DOHH2 (cell line): ENCODE measurements around the gene ITCH.

ENCODE experiments used
- H3F3A ChIP-seq: fragments of 200-600 bp; sonication (generic), shearing (Covaris generic); 2 replicates; pipeline ENCODE4 v1.6.0; 2016; ENCODE audit warnings: antibody characterized with exemption, mild to moderate bottlenecking; ENCODE audit not compliant: control insufficient read depth, insufficient read depth
- H3K27ac ChIP-seq: fragments of 200-600 bp; sonication (generic); 2 replicates; pipeline ENCODE4 v1.5.1; 2014; ENCODE audit warnings: low read depth, mild to moderate bottlenecking, low read length, moderate library complexity
- H3K27me3 ChIP-seq: fragments of 200-600 bp; sonication (generic); 2 replicates; pipeline ENCODE4 v1.6.1; 2014; ENCODE audit warnings: mild to moderate bottlenecking, low read length, mixed read lengths; ENCODE audit not compliant: control insufficient read depth
- H3K36me3 ChIP-seq: fragments of 200-600 bp; sonication (generic); 2 replicates; pipeline ENCODE4 v1.6.1; 2014; ENCODE audit warnings: mild to moderate bottlenecking, low read length, moderate library complexity, mixed read lengths; ENCODE audit not compliant: control insufficient read depth
- H3K4me1 ChIP-seq: fragments of 200-600 bp; sonication (generic); 2 replicates; pipeline ENCODE4 v1.6.1; 2014; ENCODE audit warnings: mild to moderate bottlenecking, low read length, mixed read lengths; ENCODE audit not compliant: control insufficient read depth
- H3K4me2 ChIP-seq: fragments of 200-600 bp; sonication (generic); 2 replicates; pipeline ENCODE4 v1.6.0; 2014; ENCODE audit warnings: mild to moderate bottlenecking, low read length, moderate library complexity
- H3K4me3 ChIP-seq: fragments of 200-600 bp; sonication (generic); 2 replicates; pipeline ENCODE4 v1.5.1; 2014; ENCODE audit warnings: mild to moderate bottlenecking, low read length, mixed read lengths
- H3K79me2 ChIP-seq: fragments of 200-600 bp; sonication (generic); 2 replicates; pipeline ENCODE4 v1.6.1; 2014; ENCODE audit warnings: mild to moderate bottlenecking, low read length, mixed read lengths; ENCODE audit not compliant: control insufficient read depth
- H3K9me2 ChIP-seq: fragments of 200-600 bp; sonication (generic); replicated peaks from 2 replicates; pipeline ENCODE4 v1.6.1; 2014; ENCODE audit warnings: mild to moderate bottlenecking, low read length, mixed read lengths; ENCODE audit not compliant: control insufficient read depth
- H3K9me3 ChIP-seq: fragments of 200-600 bp; sonication (generic); 2 replicates; pipeline ENCODE4 v1.6.1; 2014; ENCODE audit warnings: antibody characterized with exemption, low read length, mixed read lengths; ENCODE audit not compliant: control insufficient read depth, insufficient read depth
- H4K20me1 ChIP-seq: fragments of 200-600 bp; sonication (generic); 2 replicates; pipeline ENCODE4 v1.6.0; 2014; ENCODE audit warnings: low read depth, mild to moderate bottlenecking, antibody characterized with exemption, low read length, moderate library complexity; ENCODE audit not compliant: control insufficient read depth, insufficient read depth
- EZH2phosphoT487 ChIP-seq: fragments of 200-600 bp; sonication (generic); IDR thresholded peaks from 2 replicates; pipeline ENCODE4 v1.6.1; 2017; ENCODE audit warnings: borderline replicate concordance, mild to moderate bottlenecking, antibody characterized with exemption, low read length, moderate library complexity, mixed read lengths
- TF ChIP-seq, protein P1 (sequence below): fragments of 200-600 bp; sonication (generic); IDR thresholded peaks from one replicate; pipeline ENCODE4 v1.5.1; 2014; ENCODE audit warnings: antibody characterized with exemption, mild to moderate bottlenecking, low read depth, low read length; ENCODE audit not compliant: poor library complexity, severe bottlenecking

Gene ITCH

DNA sequence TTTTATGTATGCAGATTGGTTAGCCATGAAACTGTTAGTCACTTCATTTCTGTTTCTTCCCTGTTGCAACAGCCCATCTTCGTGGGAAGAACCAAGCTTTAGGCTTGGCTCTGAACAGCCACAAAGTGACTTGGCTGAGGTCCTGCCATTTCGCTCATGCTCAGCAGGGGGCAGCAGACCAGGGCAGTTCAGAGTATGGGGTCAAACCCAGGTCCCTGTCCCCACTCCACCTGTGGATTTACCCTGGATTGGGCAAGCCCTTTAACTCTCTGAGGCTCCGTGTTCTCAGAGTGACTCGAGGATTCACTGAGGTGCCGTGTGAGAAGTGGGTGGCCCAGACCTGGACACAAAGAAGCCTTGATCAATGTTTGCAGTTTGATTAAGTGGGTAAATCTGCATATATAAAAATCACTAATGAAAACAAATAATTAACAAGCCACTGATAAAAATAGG is 175.6 kb downstream of the ITCH start:
- H3F3A ChIP-seq, result no peaks in the 10 kb centered on the region
- no peak overlapping the region for H3K4me2 ChIP-seq
- 0 out of 2 replicates have a peak, but pooled peaks cover 3% of the 10 kb centered on the region for H3K4me1 ChIP-seq
- TF ChIP-seq, protein P1, sequence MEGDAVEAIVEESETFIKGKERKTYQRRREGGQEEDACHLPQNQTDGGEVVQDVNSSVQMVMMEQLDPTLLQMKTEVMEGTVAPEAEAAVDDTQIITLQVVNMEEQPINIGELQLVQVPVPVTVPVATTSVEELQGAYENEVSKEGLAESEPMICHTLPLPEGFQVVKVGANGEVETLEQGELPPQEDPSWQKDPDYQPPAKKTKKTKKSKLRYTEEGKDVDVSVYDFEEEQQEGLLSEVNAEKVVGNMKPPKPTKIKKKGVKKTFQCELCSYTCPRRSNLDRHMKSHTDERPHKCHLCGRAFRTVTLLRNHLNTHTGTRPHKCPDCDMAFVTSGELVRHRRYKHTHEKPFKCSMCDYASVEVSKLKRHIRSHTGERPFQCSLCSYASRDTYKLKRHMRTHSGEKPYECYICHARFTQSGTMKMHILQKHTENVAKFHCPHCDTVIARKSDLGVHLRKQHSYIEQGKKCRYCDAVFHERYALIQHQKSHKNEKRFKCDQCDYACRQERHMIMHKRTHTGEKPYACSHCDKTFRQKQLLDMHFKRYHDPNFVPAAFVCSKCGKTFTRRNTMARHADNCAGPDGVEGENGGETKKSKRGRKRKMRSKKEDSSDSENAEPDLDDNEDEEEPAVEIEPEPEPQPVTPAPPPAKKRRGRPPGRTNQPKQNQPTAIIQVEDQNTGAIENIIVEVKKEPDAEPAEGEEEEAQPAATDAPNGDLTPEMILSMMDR, result peak; percentile 84
- no peak for TF ChIP-seq EZH2phosphoT487
- H3K27ac ChIP-seq, result no peak overlapping the region
- no peaks in the 10 kb centered on the region for H3K9me2 ChIP-seq
- H3K9me3 ChIP-seq, result no peaks in the 10 kb centered on the region
- H3K79me2 ChIP-seq, result no peaks in the 10 kb centered on the region
- no peaks in the 10 kb centered on the region for H3K27me3 ChIP-seq
- peaks cover 34% of the 10 kb centered on the region for H3K36me3 ChIP-seq
- H4K20me1 ChIP-seq, result no peaks in the 10 kb centered on the region
- no peak overlapping the region for H3K4me3 ChIP-seq

DNA sequence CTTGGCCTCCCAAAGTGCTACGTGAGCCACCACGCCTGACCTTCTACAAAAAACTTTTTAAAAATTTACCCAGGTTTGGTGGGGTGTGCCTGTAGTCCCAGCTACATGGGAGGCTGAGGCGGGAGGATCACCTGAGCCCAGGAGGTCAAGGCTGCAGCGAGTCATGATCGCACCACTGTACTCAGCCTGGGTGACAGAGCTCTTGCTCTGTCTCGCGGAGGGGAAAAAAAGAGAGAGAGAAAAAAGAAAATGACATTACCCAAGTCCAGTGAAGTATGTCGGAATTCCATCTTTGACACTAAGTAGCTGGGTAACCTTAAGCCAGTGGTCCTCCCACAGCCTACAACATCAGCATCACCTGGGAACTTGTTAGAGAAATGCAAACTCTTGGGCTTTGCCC is 176.7 kb downstream of the ITCH start:
- 0 out of 2 replicates have a peak, but pooled peaks cover 3% of the 10 kb centered on the region for H3K4me1 ChIP-seq
- TF ChIP-seq, protein P1, result no peak
- no peak for TF ChIP-seq EZH2phosphoT487

DNA sequence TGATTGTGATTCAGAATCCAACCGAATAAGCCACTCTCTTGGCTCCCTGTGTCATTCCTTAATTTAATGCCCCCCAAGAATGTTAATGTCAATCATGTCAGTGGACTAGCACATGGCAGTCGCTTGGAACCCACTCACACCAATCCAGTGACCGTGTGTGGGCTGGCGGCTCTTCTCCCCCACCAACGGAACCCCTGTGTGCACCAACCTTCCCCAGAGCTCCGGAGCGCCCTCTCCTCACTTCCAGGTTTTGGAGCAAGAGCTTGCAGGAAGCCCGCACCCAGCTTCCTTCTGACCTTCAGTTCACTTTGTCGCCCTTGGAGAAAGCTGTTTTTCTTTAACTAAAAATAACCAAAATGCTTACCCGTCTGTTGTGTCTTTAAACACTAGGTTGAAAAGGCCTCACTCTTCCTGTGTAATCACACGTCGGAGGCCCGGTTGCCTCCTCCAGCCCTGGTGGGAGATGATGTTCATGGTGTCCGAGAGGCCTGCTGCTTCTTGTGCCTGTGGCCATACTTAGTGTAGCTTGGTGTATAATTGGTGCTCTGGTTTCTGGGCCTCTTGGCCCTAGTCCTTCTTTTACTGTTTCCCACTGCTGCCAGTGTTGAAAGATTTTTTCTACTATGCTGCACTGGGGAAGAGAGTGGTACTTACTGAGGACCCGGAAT is 177.7 kb downstream of the ITCH start:
- no peak overlapping the region for H3K4me2 ChIP-seq
- no peak overlapping the region for H3K27ac ChIP-seq
- H3K4me1 ChIP-seq, result 0 out of 2 replicates have a peak, but pooled peaks cover 3% of the 10 kb centered on the region
- no peaks in the 10 kb centered on the region for H3K27me3 ChIP-seq
- no peak overlapping the region for H3K4me3 ChIP-seq
- H3K79me2 ChIP-seq, result no peaks in the 10 kb centered on the region
- no peaks in the 10 kb centered on the region for H3K9me3 ChIP-seq
- TF ChIP-seq, protein P1, result no peak
- TF ChIP-seq EZH2phosphoT487, result no peak
- peaks cover 19% of the 10 kb centered on the region for H3K36me3 ChIP-seq
- H4K20me1 ChIP-seq, result no peaks in the 10 kb centered on the region
- no peaks in the 10 kb centered on the region for H3F3A ChIP-seq
- H3K9me2 ChIP-seq, result no peaks in the 10 kb centered on the region

More for the DNA sequence above, 176.7 kb downstream of the ITCH start:
- Histone ChIP-seq H3K27ac (no peak overlapping the region), H3K27me3 (no peaks in the 10 kb centered on the region), H3K36me3 (peaks cover 26% of the 10 kb centered on the region), H3K79me2 (no peaks in the 10 kb centered on the region), H3K9me2 (no peaks in the 10 kb centered on the region), H3K4me3 (no peak overlapping the region), H3K9me3 (no peaks in the 10 kb centered on the region), H4K20me1 (no peaks in the 10 kb centered on the region), H3F3A (no peaks in the 10 kb centered on the region), H3K4me2 (no peak overlapping the region)
